Subcutaneous adipose tissue (tissue), 4 donors: ENCODE measurements around the gene ARRB1. TPM values are rescaled to one million over a fixed set of nuclear protein-coding genes. Genes with fewer than 3 reads are reported as not detected.

ENCODE experiments used
- CTCF ChIP-seq: fragments of 450-650 bp; IDR thresholded peaks from one replicate; pipeline ENCODE4 v1.5.1; 2016; ENCODE audit warnings: low read depth, mild to moderate bottlenecking, control low read depth, antibody characterized with exemption, moderate library complexity
- total RNA-seq, 4 donors: library from RNA; depleted of rRNA; stranded (reverse); fragments of >200 nt; gene quantifications; one replicate each; pipeline ENCODE4 v1.1.0, GENCODE V29; 2016

ARRB1 gene
- total RNA-seq, 4 donors from 2014 or later, result 34.8 to 125 (median 63.0) TPM

DNA sequence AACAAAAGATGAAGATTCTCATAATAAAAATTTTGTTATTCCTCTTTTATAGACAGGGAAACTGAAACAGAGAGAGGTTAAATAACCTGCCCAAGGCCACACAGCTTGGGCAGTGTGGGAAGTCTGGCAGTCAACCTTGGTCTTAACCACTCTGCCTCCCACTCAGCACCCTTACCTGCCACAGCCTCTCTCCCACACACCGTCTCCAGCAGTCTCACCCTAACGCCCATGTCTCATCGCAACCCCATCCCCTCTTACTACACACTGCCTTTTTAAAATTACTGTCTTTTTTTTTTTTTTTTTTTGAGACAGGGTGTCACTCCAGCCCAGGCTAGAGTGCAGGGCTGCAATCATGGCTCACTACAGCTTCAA lies 25.0 kb downstream of the ARRB1 start:
- no peak for TF ChIP-seq CTCF

DNA sequence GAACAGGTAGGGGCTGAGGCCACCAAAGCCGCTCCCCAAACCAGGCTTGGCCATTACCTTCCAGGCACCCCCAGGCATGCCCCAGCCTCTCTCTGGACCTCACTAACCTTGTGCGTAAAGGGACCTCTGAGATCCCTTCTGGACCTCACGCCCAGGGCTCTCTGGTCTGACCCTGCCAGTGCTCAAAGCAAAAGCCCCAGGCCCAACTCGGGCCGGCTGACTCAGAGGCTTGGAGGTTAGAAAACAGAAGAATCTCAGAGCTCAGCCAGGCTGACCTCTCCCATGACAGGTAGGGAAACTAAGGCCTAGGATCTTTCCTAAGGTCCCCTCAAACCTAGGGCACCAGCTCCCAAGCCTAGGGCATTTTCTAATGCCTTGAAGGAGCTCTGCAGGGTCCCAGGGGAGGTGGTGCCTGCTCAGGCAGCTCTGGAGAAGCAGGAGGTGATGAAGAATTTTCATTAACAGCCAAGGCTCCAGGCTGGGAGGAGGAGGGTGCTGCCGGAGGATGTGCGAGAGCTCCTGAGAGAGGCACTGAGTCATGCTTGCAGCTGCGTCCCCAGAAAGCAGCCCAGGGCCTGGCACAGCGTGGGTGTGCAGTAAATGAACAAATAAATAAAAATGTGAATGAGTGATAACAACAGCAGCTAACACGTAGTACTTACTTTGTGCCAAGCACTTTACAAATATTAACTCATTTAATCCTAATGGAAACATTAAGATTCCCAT lies 25.6 kb downstream of the ARRB1 start:
- TF ChIP-seq CTCF, result no peak

GRCh38 chr11:75324740-75325139 lies 26.7 kb downstream of the ARRB1 start:
- TF ChIP-seq CTCF, result no peak

DNA sequence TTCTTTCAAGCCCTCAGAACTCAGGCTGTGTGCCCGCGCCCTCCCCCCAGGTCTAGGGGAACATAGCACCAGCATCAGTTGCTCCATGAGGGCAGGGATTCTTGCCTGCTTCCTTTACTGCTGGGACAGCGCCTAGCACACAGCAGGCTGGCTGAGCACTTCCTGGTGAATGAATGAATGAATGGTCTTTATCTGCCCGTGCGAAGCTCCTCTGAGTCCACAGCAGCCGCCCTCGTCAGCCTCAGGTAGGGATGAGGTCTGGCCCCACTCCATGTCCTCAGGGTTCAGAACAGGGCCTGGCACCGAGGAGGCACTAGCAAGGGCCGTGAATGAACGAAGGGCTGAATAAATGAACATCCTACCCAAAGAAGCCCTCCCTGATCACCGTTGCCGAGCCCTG lies 27.3 kb downstream of the ARRB1 start:
- TF ChIP-seq CTCF, result no peak

- no peak for TF ChIP-seq CTCF
Measured at GRCh38 chr11:75323609-75324008, 27.9 kb downstream of the ARRB1 start.

DNA sequence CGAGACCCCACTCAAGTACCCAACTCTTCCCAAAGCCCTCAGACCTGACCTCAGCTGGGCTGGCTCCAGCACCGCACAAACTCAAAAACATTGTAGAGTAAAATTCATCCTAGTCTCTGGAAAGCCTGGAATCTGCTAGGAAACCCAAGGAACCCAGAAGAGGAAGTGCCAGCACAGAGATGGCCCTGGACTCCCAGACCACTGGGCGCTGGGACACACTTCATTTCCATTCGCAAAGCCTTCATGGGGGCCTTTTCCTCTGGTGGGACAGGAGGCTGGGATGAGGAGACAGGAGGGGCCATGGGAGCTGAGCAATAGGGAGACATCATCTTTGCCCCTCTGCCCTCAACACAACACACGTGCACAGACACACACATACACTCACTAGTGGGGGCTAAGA lies 30.8 kb downstream of the ARRB1 start:
- TF ChIP-seq CTCF, result no peak

- TF ChIP-seq CTCF, result no peak
Measured at GRCh38 chr11:75320046-75320618, 31.3 kb downstream of the ARRB1 start.
